ENCODE results near the gene SOX18. TPM values are rescaled to one million over a fixed set of nuclear protein-coding genes. Genes with fewer than 3 reads are reported as not detected.

Gene SOX18
- polyA plus RNA-seq, 1 experiment = not detected

- CTCF ChIA-PET = interaction anchor here (1.0 to 2.7 kb wide), 4 partner anchors 10 to 57 kb away, joined by 3 to 21 read pairs (median 6); partner anchors contain the start of gene OPRL1
- POLR2A ChIA-PET = no interaction called here
- Histone ChIP-seq H3K36me3 (ENCODE audit: control insufficient read depth, insufficient read depth, low read length) (no peaks in the 10 kb centered on the region), H3K27me3 (ENCODE audit: control insufficient read depth, insufficient read depth, low read length) (no peaks in the 10 kb centered on the region), H3K4me3 (ENCODE audit: low read depth, low read length) (peak overlapping the region; percentile 83)
- TF ChIP-seq CTCF (IDR thresholded peaks at IDR 0.05; ENCODE audit: insufficient read depth, low read depth, low read length) = no peak
- DNase-seq (ENCODE audit: low read depth) = no peak
These were observed 14.1 kb upstream of the SOX18 start for GRCh38 chr20:64063389-64064144.

GRCh38 chr20:64062596-64063388, 13.4 kb upstream of the SOX18 start, which contains the start of gene TCEA2:
TSS of gene TCEA2 (plus strand) at chr20:64063198. CDS start at chr20:64063313, 115 bp downstream.
- no peaks in the 10 kb centered on the region for H3K36me3 ChIP-seq (ENCODE audit: control insufficient read depth, insufficient read depth, low read length)
- CTCF ChIA-PET = interaction anchor here (1.0 to 2.7 kb wide), 4 partner anchors 9 to 82 kb away, joined by 3 to 21 read pairs (median 4); partner anchors contain the start of gene OPRL1
- peak within 1 kb of the TSS; percentile 83 for H3K4me3 ChIP-seq (ENCODE audit: low read depth, low read length)
- TF ChIP-seq CTCF (IDR thresholded peaks at IDR 0.05; ENCODE audit: insufficient read depth, low read depth, low read length) = no peak
- no peaks in the 10 kb centered on the region for H3K27me3 ChIP-seq (ENCODE audit: control insufficient read depth, insufficient read depth, low read length)
- DNase-seq (ENCODE audit: low read depth) = peak; percentile 60
- POLR2A ChIA-PET = no interaction called here

GRCh38 chr20:64062276-64062595, 12.8 kb upstream of the SOX18 start:
- DNase-seq (ENCODE audit: low read depth) = no peak
- Histone ChIP-seq H3K4me3 (ENCODE audit: low read depth, low read length) (peak overlapping the region; percentile 51), H3K36me3 (ENCODE audit: control insufficient read depth, insufficient read depth, low read length) (no peaks in the 10 kb centered on the region), H3K27me3 (ENCODE audit: control insufficient read depth, insufficient read depth, low read length) (no peaks in the 10 kb centered on the region)
- CTCF ChIA-PET = interaction anchor here (0.8 to 2.7 kb wide), 5 partner anchors 9 to 525 kb away, joined by 3 to 21 read pairs (median 4); partner anchors contain the start of gene OPRL1
- POLR2A ChIA-PET = no interaction called here
- no peak for TF ChIP-seq CTCF (IDR thresholded peaks at IDR 0.05; ENCODE audit: insufficient read depth, low read depth, low read length)

GRCh38 chr20:64058536-64058935, 9.1 kb upstream of the SOX18 start:
- TF ChIP-seq CTCF (IDR thresholded peaks at IDR 0.05; ENCODE audit: insufficient read depth, low read depth, low read length) = no peak
- DNase-seq (ENCODE audit: low read depth) = no peak
- Histone ChIP-seq H3K27me3 (ENCODE audit: control insufficient read depth, insufficient read depth, low read length) (no peaks in the 10 kb centered on the region; the same call in 1 of the 2 replicates), H3K4me3 (ENCODE audit: low read depth, low read length) (no peak overlapping the region), H3K36me3 (ENCODE audit: control insufficient read depth, insufficient read depth, low read length) (no peaks in the 10 kb centered on the region)
- POLR2A ChIA-PET = no interaction called here
- CTCF ChIA-PET = interaction anchor here (0.9 to 8.0 kb wide), 7 partner anchors 8 to 78 kb away, joined by 3 to 76 read pairs (median 4); partner anchors contain the start of genes PRPF6 and SOX18
